Measurements from ENCODE around the gene ZNF32.

Gene ZNF32

DNA sequence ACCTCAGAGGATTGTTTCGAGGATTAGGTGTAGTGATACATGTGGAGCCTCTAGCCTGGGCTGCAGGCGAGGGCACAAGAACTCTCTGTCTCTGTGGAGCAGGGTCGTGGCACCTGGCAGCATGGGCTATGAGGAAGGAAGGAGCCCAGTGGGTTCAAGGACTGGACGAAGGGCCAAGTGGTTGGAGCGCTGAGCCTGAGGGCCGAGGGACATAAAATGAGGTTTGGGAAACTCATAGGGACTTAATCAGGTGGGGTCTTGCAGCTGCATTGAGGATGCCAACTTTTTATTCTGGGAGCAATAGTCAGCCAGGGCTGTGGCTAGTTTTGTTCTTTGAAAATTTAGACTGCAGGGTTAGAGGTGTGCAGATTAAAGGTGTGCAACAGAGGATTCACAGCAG is 33.0 kb upstream of the ZNF32 start:
- no peak for DNase-seq (ENCODE audit: extremely low read depth in 1 of 2, low read depth in 1 of 2)

DNA sequence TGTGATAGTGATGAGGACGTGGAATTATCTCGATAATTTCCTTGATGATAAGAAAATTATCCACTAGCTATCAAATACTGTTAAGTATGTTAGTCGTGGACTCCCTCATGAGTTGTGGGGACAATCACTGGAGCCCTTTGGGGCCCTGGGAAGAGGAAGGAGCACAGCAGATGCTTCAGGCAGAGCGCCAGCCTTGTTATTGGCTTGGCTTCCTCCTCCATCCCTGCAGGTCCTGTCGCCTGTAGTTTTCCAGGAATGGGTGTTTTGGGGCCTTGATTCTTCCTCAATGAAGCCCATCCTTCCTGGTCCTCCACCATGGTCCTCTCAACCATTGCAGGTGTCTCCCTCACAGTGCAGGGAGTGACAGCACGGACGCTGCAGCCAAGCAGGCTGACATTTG is 32.5 kb upstream of the ZNF32 start:
- no peak for DNase-seq (ENCODE audit: extremely low read depth in 1 of 2, low read depth in 1 of 2)

DNA sequence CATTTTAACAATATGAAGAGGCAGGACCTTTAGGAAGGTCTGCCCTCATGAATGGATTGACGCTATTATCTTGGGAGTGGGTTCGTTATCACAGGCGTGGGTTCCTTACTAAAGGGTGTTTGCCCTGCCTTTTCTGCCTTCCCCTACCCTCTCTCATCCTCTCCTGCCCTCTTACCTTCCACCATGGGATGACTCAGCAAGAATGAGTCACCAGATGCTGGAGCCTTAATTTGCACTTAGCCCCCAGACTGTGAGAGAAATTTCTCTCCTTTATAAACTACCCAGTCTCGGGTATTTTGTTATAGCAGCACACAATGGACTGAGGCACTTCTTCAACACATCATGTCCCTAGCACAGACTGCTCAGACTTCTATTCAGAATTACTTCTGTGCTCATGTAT is 31.4 kb upstream of the ZNF32 start:
- DNase-seq (ENCODE audit: extremely low read depth in 1 of 2, low read depth in 1 of 2): no peak

DNA sequence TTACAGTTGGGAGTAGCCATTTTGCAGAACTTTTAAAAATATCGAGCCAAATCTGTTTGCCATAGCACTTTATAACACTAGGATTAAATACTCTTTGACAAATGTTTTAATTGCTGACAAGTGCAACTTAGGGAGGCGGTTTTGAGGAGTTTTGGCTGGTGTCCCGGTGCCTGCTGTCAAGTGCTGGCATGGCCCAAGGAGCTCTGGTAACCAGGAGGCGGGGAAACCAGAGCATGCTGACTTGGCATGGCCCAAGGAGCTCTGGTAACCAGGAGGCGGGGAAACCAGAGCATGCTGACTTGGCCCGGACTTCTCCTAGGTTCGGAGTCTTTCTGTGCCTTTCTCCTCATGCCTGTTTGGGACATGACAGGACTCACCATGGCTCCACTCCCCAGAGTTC is 30.8 kb upstream of the ZNF32 start:
- DNase-seq (ENCODE audit: extremely low read depth in 1 of 2, low read depth in 1 of 2): no peak

DNA sequence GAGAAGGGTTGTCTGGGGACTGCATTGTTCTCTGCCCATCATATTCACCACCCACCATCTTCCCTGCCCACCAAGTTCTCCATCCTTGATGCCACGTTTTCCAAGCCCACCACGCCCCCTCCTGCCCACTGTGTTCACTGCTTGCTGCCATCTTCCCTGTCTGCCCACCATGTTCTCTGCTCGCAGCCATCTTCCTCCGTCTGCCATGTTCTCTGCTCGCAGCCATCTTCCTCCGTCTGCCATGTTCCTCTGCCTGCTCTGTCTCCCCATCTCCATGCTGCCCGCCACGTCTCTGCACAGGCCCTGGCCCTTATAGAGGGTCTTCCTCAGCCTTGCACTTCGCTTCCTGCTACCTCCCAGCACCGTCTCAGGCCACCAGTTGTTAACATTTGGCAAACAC is 30.0 kb upstream of the ZNF32 start:
- DNase-seq (ENCODE audit: extremely low read depth in 1 of 2, low read depth in 1 of 2): no peak

DNA sequence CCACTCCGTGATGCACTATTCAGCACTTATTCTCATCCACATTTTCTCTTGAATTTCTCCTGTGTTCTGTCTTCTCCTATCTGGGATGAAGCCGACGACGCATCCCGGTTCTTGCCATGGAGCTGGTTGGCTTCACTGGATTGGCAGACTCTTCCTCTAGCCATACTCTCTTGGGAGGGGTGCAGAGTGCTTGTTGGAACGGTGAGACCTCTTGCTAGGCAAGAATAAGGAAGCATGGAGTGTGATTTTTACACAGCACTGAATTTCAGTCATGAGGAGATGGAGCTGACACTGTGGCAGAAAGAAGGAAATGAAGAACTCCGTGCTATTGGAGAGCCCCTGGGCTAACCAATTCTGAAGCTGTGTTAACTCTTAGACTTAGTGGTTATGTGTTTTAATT is 28.2 kb upstream of the ZNF32 start:
- no peak for DNase-seq (ENCODE audit: extremely low read depth in 1 of 2, low read depth in 1 of 2)

DNA sequence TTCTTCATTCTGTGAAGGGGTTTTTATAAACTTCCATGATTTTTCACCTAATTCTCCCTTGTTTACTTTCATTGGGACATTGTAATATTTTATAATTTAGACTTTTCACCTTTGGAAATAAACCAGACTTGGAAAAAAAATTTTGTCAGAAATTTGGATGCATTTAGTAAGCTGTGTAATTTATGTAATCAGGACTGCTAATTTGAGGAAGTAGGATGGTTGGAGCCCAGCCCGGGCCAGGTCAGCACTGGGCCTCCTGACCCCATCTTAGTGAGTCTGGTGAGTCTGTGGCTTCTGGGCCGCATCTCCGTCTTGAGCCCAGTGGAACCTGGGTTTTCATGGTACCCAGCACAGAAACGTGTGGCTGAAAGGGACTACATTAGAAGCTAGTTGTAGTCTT is 27.6 kb upstream of the ZNF32 start:
- DNase-seq (ENCODE audit: extremely low read depth in 1 of 2, low read depth in 1 of 2): no peak

DNA sequence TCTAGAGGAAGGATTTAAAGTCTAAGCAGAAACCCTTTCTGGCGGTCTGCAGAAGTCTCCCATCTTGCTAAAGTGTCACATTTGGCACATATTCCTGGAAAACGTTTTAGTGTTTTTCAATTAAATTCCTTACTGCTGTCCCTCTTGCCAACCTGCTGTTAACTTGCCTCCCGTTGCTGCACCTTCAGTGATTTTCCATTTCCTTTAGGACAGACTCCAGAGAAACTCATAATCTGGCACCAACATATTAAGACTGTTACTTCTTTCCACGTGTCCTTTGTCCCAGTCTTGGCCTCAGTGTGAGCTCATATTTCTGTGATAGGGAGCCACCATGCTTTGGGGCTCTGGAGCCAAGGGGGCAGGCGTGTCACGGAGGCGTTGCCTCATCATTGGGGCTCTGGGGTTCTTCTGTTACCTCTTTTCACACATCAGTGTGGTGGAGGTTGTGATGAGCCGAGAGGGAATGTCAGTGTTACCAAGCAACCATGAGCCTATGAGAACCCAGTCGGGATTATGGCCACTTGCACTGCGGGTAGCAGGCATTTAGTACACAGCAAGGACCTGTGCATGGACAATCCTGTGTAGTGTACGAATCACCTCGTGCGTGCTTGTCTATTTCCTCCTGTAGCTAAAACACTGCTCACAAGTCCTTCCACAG is 26.0 kb upstream of the ZNF32 start:
- no peak for DNase-seq (ENCODE audit: extremely low read depth in 1 of 2, low read depth in 1 of 2)

DNA sequence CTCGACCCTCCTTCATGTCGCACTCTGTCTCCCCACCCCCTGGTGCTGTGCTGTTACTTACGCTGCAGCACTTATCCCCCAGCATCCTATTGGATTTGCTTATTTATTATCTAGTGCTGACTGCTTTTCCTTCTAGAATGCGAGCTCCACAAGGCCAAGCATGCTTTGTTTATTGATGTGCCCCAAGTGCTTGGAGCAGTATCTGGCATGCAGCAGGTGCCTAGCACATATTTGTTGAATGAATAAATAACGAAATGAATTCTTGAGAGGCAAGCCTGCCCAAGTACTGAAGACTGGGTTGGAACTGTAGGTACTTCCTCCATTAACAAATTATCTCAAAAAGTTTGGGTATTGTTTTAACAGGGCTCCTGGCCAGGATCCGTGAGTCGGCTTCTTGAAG is 24.8 kb upstream of the ZNF32 start:
- no peak for DNase-seq (ENCODE audit: extremely low read depth in 1 of 2, low read depth in 1 of 2)

DNA sequence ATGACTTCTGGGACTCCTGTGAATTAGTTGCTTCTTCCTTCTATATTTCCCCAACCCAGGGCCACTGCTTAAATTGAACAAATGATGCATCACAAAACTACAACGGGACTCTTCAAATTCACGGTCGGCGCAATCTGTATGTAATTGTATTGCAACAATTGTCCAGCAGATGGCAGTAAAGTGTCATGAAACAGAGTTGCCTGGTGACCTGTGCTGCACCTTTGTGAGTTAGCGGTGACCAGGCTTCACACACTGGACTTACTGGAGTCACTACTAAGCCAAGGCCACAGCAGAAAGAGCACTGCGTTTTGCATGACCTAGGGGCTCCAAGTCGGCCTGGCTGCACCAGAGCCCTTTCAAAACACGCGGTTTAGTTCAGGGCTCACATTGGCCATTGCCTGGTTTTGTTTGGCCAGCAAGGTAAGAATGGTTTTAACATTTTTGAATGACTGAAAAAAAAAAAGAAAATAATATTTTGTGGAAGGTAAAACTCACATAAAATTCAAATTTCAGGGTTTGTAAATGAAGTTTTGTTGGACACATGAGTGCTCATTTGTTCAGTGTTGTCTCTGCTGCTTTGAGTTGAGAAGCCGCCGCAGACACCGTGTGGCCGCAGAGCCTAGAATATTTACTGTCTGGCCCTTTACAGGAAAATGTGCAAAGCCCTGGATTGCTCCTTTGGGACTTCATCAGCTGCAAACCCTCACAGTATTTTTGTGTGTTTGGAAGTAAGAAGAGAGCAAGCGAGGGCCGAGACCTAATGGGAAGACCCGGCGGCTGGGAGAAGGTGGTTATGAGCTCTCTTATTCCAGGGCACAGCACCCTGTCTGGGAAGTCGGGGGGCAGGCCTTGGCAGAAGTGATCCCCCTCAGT is 23.2 kb upstream of the ZNF32 start:
- DNase-seq (ENCODE audit: extremely low read depth in 1 of 2, low read depth in 1 of 2): no peak

DNA sequence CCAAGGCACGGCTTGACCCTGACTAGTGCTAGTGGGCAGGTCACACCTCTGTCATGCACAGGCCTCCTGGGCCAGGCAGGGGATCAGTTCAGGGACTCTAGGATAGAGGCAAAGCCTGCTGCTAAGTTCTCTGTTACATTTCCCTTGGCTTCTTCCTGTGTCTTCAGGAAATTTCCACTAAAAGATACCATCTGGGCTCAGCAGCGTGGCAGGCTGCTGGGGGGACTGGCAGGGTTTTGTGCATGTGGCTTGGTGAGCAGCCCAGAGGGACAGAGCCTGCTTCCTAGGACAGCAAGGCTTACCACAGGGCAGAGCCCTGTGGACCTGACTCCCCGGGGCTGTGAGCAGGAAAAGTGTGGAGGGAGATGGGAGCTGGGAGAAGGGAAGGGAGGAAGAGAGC is 20.7 kb upstream of the ZNF32 start:
- no peak for DNase-seq (ENCODE audit: extremely low read depth in 1 of 2, low read depth in 1 of 2)

DNA sequence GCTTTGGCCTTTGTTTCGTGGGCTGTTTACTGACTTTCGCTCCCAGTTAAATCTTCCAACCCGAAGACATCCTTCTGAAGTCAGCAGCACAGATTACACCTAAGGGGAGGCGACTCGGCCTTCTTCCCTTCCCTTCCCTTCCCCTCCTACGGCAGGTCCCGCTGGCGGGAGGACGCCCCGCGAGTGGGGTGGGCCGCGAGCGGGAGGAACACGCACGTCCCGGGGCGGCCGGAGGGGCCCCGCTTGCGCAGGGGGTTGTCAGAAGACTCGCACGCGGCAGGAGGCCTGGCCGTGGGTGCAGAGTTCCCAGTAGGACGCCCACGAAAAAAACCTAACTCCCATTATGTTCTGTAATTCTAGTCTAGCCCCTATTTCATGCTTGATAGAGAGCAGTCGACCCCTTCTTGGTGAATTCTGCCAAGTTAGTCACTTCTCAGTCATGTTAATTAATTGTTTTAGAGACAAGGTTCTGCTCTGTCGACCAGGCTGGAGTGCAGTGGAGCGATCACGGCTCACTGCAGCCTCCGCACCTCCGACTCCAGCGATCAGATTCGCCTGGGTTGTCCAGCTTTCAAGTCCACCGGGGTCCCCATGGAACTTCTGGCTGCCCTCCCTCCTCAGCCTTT is 19.2 kb upstream of the ZNF32 start:
- no peak for DNase-seq (ENCODE audit: extremely low read depth in 1 of 2, low read depth in 1 of 2)

DNA sequence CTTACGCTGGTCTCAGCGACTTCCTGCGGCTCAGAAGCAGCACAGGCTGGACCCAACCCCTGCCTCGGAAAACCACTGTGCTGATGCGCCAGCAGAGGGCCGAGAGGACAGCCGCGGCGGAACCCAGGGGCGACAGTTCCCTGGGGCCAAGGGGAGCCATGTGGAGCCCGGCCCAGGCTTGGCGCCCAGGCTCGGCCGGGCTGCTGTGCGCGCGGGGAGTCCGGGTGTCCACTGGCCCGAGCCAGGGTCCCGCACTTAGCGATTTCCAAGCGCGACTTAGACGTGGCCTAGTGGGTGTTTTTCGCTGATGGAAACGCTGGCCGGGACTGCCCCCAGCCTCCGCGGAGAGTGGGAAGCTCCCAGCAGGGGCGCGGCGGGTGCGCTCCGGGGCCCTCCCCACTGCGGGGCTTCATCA is 18.6 kb upstream of the ZNF32 start:
- no peak for DNase-seq (ENCODE audit: extremely low read depth in 1 of 2, low read depth in 1 of 2)

DNA sequence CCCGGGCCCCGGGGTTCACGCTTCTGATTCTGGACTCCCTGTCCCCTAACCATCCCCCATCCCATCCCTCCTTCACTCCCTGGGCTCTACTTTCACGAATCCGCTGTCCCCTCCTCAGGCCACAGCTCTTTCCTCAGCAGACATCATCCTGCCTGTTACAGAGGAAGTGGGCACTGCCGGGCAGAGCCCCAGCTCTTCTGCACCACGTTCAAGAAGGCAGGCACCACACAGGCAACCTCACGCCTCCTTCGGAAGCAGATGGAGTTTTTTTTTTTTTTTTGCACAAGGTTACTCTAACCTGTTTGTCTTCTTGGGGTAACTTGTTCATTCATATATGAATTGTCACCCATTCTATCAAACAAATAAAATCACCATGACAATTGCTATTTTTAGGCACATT is 17.9 kb upstream of the ZNF32 start:
- no peak for DNase-seq (ENCODE audit: extremely low read depth in 1 of 2, low read depth in 1 of 2)

DNA sequence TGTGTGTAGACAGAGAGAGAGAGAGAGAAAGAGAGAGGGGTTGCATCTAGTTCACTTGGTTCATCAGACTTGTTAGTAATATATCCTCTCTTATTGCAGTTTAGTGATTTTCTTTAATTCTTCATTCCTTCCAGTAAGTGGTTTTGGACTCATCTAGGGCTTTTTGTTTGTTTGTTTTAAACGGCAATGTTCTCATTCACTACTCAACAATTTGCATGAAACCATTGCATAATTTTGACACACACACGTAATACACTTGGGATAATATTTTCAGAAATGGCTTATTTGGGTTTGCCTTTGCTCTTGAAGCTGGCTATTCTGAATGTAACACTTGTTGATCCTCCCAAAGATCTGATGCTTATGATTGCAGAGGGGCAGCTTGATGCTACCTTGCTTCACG is 16.4 kb upstream of the ZNF32 start:
- no peak for DNase-seq (ENCODE audit: extremely low read depth in 1 of 2, low read depth in 1 of 2)

DNA sequence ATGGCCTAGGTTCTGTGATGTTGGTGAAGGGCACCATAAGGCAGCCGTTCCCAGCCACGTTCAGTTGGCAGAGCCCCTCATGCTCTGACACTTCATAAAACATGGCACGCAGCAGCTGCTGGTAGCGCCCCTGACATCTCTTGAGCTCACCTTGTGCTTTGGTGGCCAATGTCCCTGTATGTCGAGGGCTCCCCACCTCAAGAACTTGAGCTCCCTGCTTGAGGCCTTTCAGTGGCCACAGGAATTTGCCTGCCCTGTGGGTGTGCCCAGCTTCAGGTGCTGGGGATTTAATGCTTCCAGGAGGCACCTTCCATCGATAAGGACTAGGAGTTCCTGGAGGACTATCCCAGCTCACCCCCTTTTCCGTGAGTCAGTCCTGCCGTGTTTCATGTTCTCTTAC is 9.5 kb upstream of the ZNF32 start:
- no peak for DNase-seq (ENCODE audit: extremely low read depth in 1 of 2, low read depth in 1 of 2)

DNA sequence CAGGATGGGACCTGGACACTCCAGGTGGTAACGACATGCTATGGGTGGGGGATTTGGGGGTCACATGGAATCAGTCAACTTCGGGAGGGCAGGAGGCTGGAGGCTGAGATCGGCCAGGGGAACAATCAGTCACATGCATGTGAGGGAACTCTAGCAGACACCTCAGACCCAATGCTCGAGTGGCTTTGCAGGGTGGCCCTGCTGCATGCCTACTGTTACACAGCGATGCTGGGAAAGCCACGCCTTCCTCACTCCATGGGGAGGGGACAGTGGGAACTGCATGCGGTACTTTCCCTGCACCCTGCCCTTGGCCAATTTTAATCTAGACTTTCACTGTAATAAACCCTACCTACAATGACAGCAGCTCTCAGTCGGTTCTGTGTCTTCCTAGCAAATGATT is 6.6 kb upstream of the ZNF32 start:
- no peak for DNase-seq (ENCODE audit: extremely low read depth in 1 of 2, low read depth in 1 of 2)

DNA sequence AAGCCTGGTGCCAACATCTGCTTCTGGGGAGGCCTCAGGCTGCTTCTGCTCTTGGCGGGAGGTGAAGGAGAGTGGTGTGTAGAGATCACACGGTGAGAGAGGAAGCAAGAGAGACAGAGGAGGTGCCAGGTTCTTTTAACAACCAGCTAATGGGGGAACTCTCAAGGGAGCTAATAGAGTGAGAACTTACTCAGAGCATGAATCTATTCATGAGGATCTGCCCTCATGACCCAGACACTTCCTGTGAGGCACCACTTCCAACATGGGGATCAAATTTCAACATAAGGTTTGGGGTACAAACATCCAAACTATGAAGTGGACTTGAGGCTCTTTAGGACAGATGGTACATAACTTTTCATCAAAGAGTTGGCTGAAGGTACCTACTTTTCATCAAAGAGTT is 5.1 kb upstream of the ZNF32 start:
- DNase-seq (ENCODE audit: extremely low read depth in 1 of 2, low read depth in 1 of 2): no peak

DNA sequence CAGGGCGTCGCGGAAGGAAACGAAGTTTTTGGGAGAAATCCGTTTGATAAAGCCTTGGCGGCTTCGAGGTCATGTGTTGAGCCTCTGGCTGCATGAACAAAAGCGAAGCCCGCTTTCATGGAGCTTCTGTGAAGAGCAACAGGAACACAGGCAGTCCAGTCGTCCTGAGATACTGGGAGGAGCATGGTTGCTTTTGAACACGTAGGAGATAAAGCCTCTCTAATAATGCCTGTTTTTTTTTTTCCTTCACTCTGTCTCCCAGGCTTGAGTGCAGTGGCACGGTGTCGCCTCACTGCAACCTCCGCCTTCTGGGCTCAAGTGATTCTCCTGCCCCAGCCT is 473 bp upstream of the ZNF32 start:
- no peak for DNase-seq (ENCODE audit: extremely low read depth in 1 of 2, low read depth in 1 of 2)

DNA sequence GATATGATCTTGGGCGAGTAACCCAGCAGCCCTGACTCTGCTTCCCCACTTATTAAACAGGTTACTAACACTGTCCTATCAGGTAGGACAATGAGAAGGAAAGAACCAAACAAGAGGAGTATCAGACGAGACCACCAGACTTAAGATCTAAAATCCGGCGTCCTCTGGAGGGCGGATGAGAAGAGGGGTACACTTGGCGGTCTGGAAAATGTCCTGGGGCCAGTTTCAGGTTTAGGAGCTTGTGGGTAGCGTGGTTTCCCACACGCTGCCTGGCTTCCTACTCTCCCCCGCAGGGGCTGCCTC is 635 bp downstream of the ZNF32 start:
- DNase-seq (ENCODE audit: extremely low read depth in 1 of 2, low read depth in 1 of 2): no peak

DNA sequence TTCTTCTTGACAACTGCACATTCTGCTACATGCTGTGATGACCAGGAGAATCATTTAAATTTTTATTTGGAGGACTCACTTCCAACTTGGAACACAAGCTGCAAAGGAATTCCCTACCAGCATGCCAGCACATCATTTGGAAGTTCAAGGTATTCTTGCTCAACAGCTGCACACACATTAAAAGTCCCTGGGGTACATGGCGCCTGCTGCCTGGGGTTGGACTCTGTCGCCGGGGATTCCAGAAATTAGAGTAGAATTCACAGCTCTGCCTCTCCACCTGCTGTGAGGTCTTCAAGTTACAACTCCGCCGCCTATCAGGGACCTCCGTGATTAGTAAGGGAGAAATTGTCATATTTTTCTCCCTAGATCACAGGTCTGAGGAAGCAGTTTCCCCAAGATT is 1.1 kb downstream of the ZNF32 start:
- DNase-seq (ENCODE audit: extremely low read depth in 1 of 2, low read depth in 1 of 2): no peak

DNA sequence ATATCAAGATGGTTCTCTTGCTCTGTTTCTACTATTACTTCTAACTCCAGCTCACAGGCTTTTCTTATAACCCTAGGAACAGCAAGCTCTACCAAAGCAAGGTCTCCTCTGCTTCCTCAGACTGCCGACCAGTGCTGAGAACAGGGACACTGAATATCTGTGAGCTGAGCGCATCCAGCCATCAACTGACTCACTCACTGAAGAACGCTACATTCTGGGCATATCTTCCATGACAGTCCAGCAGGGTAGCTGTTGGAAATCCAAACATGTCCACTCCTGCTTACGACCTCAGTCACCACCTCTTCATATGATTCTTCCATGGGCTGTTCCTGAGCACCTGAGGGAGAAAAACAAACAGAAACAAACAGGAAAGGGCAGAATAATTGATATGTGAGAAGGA is 2.8 kb downstream of the ZNF32 start:
- no peak for DNase-seq (ENCODE audit: extremely low read depth in 1 of 2, low read depth in 1 of 2)

DNA sequence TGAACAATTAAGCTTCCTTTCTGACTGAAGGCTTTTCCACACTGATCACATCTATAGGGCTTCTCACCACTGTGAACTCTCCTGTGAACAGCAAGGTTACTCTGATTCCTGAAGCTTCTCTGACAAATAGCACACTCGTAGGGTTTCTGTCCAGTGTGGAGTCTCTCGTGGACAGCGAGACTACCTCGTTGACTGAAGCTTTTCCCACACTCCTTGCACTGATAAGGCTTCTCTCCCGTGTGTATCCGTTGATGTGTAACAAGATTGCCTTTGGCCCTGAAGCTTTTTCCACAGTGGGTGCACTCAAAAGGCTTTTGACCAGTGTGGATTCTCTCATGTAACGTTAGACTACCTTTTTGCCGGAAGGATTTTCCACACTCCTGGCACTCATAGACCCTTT is 4.4 kb downstream of the ZNF32 start:
- no peak for DNase-seq (ENCODE audit: extremely low read depth in 1 of 2, low read depth in 1 of 2)
